Measurements from ENCODE around the gene LMBR1L.

DNA sequence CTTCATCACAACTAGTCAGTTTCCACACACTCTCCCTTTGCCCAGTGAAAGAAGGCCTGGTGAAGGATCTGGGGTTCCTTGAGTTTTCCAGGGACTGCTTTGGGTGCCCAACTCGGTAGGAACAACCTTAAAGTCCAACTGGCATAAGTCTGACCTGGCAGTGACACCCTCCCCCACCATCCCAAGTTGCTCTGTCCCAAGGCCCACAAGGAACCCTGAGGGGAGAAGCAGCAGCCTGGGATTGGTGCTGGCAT is 51.7 kb downstream of the LMBR1L start:
- TF ChIP-seq, protein P1, sequence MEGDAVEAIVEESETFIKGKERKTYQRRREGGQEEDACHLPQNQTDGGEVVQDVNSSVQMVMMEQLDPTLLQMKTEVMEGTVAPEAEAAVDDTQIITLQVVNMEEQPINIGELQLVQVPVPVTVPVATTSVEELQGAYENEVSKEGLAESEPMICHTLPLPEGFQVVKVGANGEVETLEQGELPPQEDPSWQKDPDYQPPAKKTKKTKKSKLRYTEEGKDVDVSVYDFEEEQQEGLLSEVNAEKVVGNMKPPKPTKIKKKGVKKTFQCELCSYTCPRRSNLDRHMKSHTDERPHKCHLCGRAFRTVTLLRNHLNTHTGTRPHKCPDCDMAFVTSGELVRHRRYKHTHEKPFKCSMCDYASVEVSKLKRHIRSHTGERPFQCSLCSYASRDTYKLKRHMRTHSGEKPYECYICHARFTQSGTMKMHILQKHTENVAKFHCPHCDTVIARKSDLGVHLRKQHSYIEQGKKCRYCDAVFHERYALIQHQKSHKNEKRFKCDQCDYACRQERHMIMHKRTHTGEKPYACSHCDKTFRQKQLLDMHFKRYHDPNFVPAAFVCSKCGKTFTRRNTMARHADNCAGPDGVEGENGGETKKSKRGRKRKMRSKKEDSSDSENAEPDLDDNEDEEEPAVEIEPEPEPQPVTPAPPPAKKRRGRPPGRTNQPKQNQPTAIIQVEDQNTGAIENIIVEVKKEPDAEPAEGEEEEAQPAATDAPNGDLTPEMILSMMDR (conservative IDR thresholded peaks at IDR 0.05; ENCODE audit: low read depth, low read length): no peak
- TF ChIP-seq EZH2 (IDR thresholded peaks at IDR 0.05; ENCODE audit: borderline replicate concordance, low read depth, low read length, poor library complexity, severe bottlenecking): no peak

Measured in A673 (cell line).